Keratinocyte (primary cell): Measurements from ENCODE around the gene RAD18. TPM values are rescaled to one million over a fixed set of nuclear protein-coding genes. Genes with fewer than 3 reads are reported as not detected.

Source experiments
- DNase-seq: peaks from one replicate; pipeline ENCODE4 v3.0.0-alpha.2; 2011; ENCODE audit warnings: low read depth, missing footprints, low spot score
- FAIRE-seq: peaks from 2 replicates; lab custom pipeline; 2011; peaks lifted over from hg19 to GRCh38; lab: Jason Lieb, UNC
- H2AFZ ChIP-seq: 2 replicates; pipeline ENCODE4 v1.6.0; 2012; ENCODE audit warnings: low read length, control low read depth, inconsistent platforms; ENCODE audit not compliant: control insufficient read depth
- H3K27ac ChIP-seq: 2 replicates; pipeline ENCODE4 v1.5.1; 2011; ENCODE audit warnings: low read length; ENCODE audit not compliant: control insufficient read depth, insufficient read depth
- H3K27me3 ChIP-seq: 3 replicates; pipeline ENCODE4 v1.6.0; 2011; ENCODE audit warnings: low read length; ENCODE audit not compliant: control insufficient read depth, insufficient read depth; ENCODE audit errors: extremely low read depth
- H3K36me3 ChIP-seq, 2 experiments: 2 replicates in 1 of 2; 3 replicates in 1 of 2; pipeline ENCODE4 v1.5.1; 2011; ENCODE audit warnings: low read length in 2 of 2, mild to moderate bottlenecking in 1 of 2; ENCODE audit not compliant: control insufficient read depth in 2 of 2, insufficient read depth in 2 of 2; ENCODE audit errors: extremely low read depth in 1 of 2
- H3K4me1 ChIP-seq: 3 replicates; pipeline ENCODE4 v1.5.1; 2011; ENCODE audit warnings: low read length; ENCODE audit not compliant: control insufficient read depth, insufficient read depth; ENCODE audit errors: extremely low read depth
- H3K4me2 ChIP-seq: 3 replicates; pipeline ENCODE4 v1.6.0; 2011; ENCODE audit warnings: low read depth, low read length; ENCODE audit not compliant: control insufficient read depth, insufficient read depth; ENCODE audit errors: extremely low read depth
- H3K4me3 ChIP-seq, 3 experiments: fragments of 200-600 bp in 1 of 3; sonication (generic) in 1 of 3; 2 replicates in 2 of 3; 3 replicates in 1 of 3; pipeline ENCODE4 v1.5.1; 2011 to 2016; ENCODE audit warnings: low read length in 3 of 3, mild to moderate bottlenecking in 3 of 3, control low read depth in 2 of 3, inconsistent platforms in 1 of 3, low read depth in 1 of 3, mixed read lengths in 1 of 3, mixed run types in 1 of 3, moderate library complexity in 1 of 3; ENCODE audit not compliant: control insufficient read depth in 2 of 3, insufficient read depth in 2 of 3; ENCODE audit errors: extremely low read depth in 1 of 3
- H3K79me2 ChIP-seq: 2 replicates; pipeline ENCODE4 v1.6.0; 2012; ENCODE audit warnings: low read length; ENCODE audit not compliant: control insufficient read depth, insufficient read depth
- H3K9ac ChIP-seq: 3 replicates; pipeline ENCODE4 v1.6.0; 2011; ENCODE audit warnings: low read length; ENCODE audit not compliant: control insufficient read depth, insufficient read depth; ENCODE audit errors: extremely low read depth
- H3K9me1 ChIP-seq: 3 replicates; pipeline ENCODE4 v1.6.0; 2011; ENCODE audit warnings: low read length; ENCODE audit not compliant: control insufficient read depth, insufficient read depth; ENCODE audit errors: extremely low read depth
- H3K9me3 ChIP-seq: 2 replicates; pipeline ENCODE4 v1.5.1; 2012; ENCODE audit warnings: low read depth, low read length; ENCODE audit not compliant: control insufficient read depth
- H4K20me1 ChIP-seq: 3 replicates; pipeline ENCODE4 v1.6.0; 2011; ENCODE audit warnings: low read length; ENCODE audit not compliant: control insufficient read depth, insufficient read depth; ENCODE audit errors: extremely low read depth
- EZH2 ChIP-seq: IDR thresholded peaks from one replicate; pipeline ENCODE4 v1.6.1; 2012; ENCODE audit warnings: inconsistent platforms, mild to moderate bottlenecking, low read length, moderate library complexity
- dilution Hi-C: fragments of 300-500 bp; cut with MboI; formaldehyde crosslinking; loops from one replicate; pipeline ENCODE4 v1.7.0; 2020; ENCODE audit warnings: low sequenced_read_pairs; ENCODE audit not compliant: extremely low pct_ligation_motif_present
- polyA plus RNA-seq, 5 experiments: library from polyadenylated mRNA; depleted of rRNA in 3 of 5; stranded (reverse) in 3 of 5; stranded (forward) in 1 of 5; unstranded in 1 of 5; fragments of >200 nt; gene quantifications; 1 replicate in 1 of 5; 2 replicates in 3 of 5; 3 replicates in 1 of 5; pipeline versions ENCODE4 v1.2.1 to v1.2.3, GENCODE V29; 2011 to 2012; ENCODE audit warnings: missing spikeins in 2 of 5, low read depth in 1 of 5, low replicate concordance in 1 of 5
- TF ChIP-seq, protein P1 (sequence below), 3 experiments: IDR thresholded peaks in 1 of 3; conservative IDR thresholded peaks in 1 of 3; optimal IDR thresholded peaks in 1 of 3; 2 replicates in 2 of 3; 3 replicates in 1 of 3; pipeline versions ENCODE3 to v1.5.1; 2011; ENCODE audit warnings: low read length in 3 of 3, mild to moderate bottlenecking in 3 of 3, moderate library complexity in 2 of 3, control low read depth in 1 of 3, inconsistent platforms in 1 of 3; ENCODE audit not compliant: insufficient read depth in 2 of 3; ENCODE audit errors: extremely low read depth in 1 of 3

The RAD18 gene
- polyA plus RNA-seq, 1 donor (not counting 4 experiments of a cell fraction or from before 2014, with no cell fraction given), result 16.0 TPM

DNA sequence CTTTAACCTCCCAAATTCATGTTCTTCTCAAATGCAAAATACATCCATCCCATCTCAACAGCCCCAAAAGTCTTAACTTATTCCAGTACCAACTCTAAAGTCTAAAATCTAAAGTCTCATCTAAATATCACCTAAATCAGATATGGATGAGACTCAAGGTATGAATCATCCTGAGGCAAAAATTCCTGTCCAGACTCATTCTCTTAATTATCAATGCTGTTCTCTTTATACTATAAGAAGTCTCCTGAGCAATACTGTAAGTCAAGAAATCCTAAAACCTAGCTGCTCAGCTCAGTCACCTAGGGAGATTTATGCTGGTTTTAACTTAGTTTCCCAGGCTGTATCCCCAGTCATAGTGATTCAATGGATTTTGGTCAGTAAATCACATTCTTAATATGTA lies 11.1 kb downstream of the RAD18 start:
- TF ChIP-seq, protein P1, sequence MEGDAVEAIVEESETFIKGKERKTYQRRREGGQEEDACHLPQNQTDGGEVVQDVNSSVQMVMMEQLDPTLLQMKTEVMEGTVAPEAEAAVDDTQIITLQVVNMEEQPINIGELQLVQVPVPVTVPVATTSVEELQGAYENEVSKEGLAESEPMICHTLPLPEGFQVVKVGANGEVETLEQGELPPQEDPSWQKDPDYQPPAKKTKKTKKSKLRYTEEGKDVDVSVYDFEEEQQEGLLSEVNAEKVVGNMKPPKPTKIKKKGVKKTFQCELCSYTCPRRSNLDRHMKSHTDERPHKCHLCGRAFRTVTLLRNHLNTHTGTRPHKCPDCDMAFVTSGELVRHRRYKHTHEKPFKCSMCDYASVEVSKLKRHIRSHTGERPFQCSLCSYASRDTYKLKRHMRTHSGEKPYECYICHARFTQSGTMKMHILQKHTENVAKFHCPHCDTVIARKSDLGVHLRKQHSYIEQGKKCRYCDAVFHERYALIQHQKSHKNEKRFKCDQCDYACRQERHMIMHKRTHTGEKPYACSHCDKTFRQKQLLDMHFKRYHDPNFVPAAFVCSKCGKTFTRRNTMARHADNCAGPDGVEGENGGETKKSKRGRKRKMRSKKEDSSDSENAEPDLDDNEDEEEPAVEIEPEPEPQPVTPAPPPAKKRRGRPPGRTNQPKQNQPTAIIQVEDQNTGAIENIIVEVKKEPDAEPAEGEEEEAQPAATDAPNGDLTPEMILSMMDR (optimal IDR thresholded peaks at IDR 0.05 in 1 of 3, IDR thresholded peaks at IDR 0.05 in 1 of 3, conservative IDR thresholded peaks at IDR 0.05 in 1 of 3; ENCODE audit: extremely low read depth in 1 of 3, insufficient read depth in 2 of 3, low read length in 3 of 3), result no peak
- TF ChIP-seq EZH2, result no peak
- FAIRE-seq (no peak), DNase-seq (no peak)
- H3K36me3 ChIP-seq, result peaks cover 0 to 5% of the 10 kb centered on the region in 2 experiments
- peak overlapping the region; percentile 36 for H3K4me2 ChIP-seq
- H3K9me3 ChIP-seq, result no peaks in the 10 kb centered on the region
- no peak overlapping the region for H3K9ac ChIP-seq
- no peaks in the 10 kb centered on the region for H4K20me1 ChIP-seq
- no peak overlapping the region for H2AFZ ChIP-seq
- H3K27ac ChIP-seq, result no peak overlapping the region
- peaks cover 3% of the 10 kb centered on the region for H3K9me1 ChIP-seq
- no peak overlapping the region for H3K4me3 ChIP-seq
- peaks cover 25% of the 10 kb centered on the region for H3K4me1 ChIP-seq
- peaks cover 54% of the 10 kb centered on the region for H3K79me2 ChIP-seq
- H3K27me3 ChIP-seq, result no peaks in the 10 kb centered on the region
- dilution Hi-C loops, result no loop called here

- FAIRE-seq (no peak), DNase-seq (no peak)
- Histone ChIP-seq H3K79me2 (peaks cover 17% of the 10 kb centered on the region), H3K27ac (no peak overlapping the region), H3K36me3 (peaks cover 0 to 9% of the 10 kb centered on the region in 2 experiments), H3K9ac (no peak overlapping the region), H2AFZ (no peak overlapping the region), H4K20me1 (no peaks in the 10 kb centered on the region), H3K27me3 (no peaks in the 10 kb centered on the region), H3K4me3 (no peak overlapping the region), H3K9me1 (peaks cover 3% of the 10 kb centered on the region), H3K9me3 (no peaks in the 10 kb centered on the region), H3K4me1 (no peaks in the 10 kb centered on the region), H3K4me2 (no peak overlapping the region)
- TF ChIP-seq, protein P1 (optimal IDR thresholded peaks at IDR 0.05 in 1 of 3, IDR thresholded peaks at IDR 0.05 in 1 of 3, conservative IDR thresholded peaks at IDR 0.05 in 1 of 3; ENCODE audit: extremely low read depth in 1 of 3, insufficient read depth in 2 of 3, low read length in 3 of 3), result no peak
- TF ChIP-seq EZH2, result no peak
- dilution Hi-C loops, result no loop called here
Observed at GRCh38 chr3:8945890-8946600, 17.2 kb downstream of the RAD18 start.
